Coronary artery (tissue), 2 donors: ENCODE measurements around the gene TNP2.

ENCODE experiments used
- DNase-seq: peaks from one replicate; pipeline ENCODE4 v3.0.0-alpha.2; 2017; ENCODE audit warnings: low spot score
- H3K27ac ChIP-seq, 2 donors: fragments of 200-600 bp; sonication (generic); one replicate each; pipeline ENCODE4 v1.5.1; 2016 to 2019
- H3K4me3 ChIP-seq: fragments of 200-600 bp; sonication (generic); 2 replicates; pipeline ENCODE4 v1.5.1; 2016; ENCODE audit warnings: mild to moderate bottlenecking, moderate library complexity
- CTCF ChIP-seq: fragments of 200-600 bp; sonication (generic); IDR thresholded peaks from one replicate; pipeline ENCODE4 v1.5.1; 2019; ENCODE audit warnings: antibody characterized with exemption

The TNP2 gene

GRCh38 chr16:11218604-11218962 lies 50.5 kb downstream of the TNP2 start:
- Histone ChIP-seq H3K27ac (no peak overlapping the region), H3K4me3 (no peak overlapping the region)
- no peak for DNase-seq
- no peak for TF ChIP-seq CTCF
